Dermis microvascular lymphatic vessel endothelial cell (primary cell): ENCODE data around the gene SPSB2. TPM values are rescaled to one million over a fixed set of nuclear protein-coding genes. Genes with fewer than 3 reads are reported as not detected.

Source experiments
- DNase-seq, 2 donors: peaks; one replicate each; pipeline versions ENCODE4 v3.0.0 to v3.0.0-alpha.2; 2010; ENCODE audit warnings: low read depth in 2 of 2
- total RNA-seq: library from RNA; depleted of rRNA; stranded (reverse); fragments of >200 nt; gene quantifications from 2 replicates; pipeline ENCODE4 v1.2.1, GENCODE V29; 2014

SPSB2 gene
- total RNA-seq, 1 donor from 2014 or later, result 3.3 TPM

GRCh38 chr12:6851921-6852650 is 21.0 kb downstream of the SPSB2 start, which contains the start of gene USP5:
USP5 (plus strand) TSS chr12:6852150; CDS start chr12:6852180, 30 bp downstream.
- DNase-seq, result peak; percentile 99 to 100

GRCh38 chr12:6851153-6851920 is 21.8 kb downstream of the SPSB2 start, which contains the start of gene CDCA3:
CDCA3 (minus strand) TSS chr12:6851286; CDS start chr12:6850952, 334 bp downstream.
- peak; percentile 98 to 99 for DNase-seq

GRCh38 chr12:6850796-6851152 is 22.3 kb downstream of the SPSB2 start:
- no peak for DNase-seq

- DNase-seq, result no peak
These were observed 23.0 kb downstream of the SPSB2 start for GRCh38 chr12:6849976-6850560.

GRCh38 chr12:6849427-6849826 is 23.7 kb downstream of the SPSB2 start:
- no peak for DNase-seq

GRCh38 chr12:6847676-6848075 is 25.4 kb downstream of the SPSB2 start:
- DNase-seq, result no peak

- no peak for DNase-seq
These were observed 26.7 kb downstream of the SPSB2 start for GRCh38 chr12:6846316-6846869.

GRCh38 chr12:6845395-6845794 is 27.7 kb downstream of the SPSB2 start:
- DNase-seq, result no peak

- peak in 1 of 2 donors; percentile 16 for DNase-seq
These were observed 29.8 kb downstream of the SPSB2 start for GRCh38 chr12:6843118-6843902.

GRCh38 chr12:6842075-6842474 is 31.0 kb downstream of the SPSB2 start:
- no peak for DNase-seq

- DNase-seq, result no peak
These were observed 32.2 kb downstream of the SPSB2 start, which contains the start of gene GNB3 for GRCh38 chr12:6840761-6841515. GNB3 (plus strand) TSS chr12:6840925; CDS start chr12:6841288, 363 bp downstream.

GRCh38 chr12:6840330-6840729 is 32.8 kb downstream of the SPSB2 start:
- DNase-seq, result no peak

GRCh38 chr12:6839482-6840201 is 33.5 kb downstream of the SPSB2 start:
- DNase-seq, result no peak

- DNase-seq, result no peak
These were observed 34.2 kb downstream of the SPSB2 start for GRCh38 chr12:6838854-6839253.

- DNase-seq, result no peak
These were observed 35.6 kb downstream of the SPSB2 start for GRCh38 chr12:6837370-6838060.

GRCh38 chr12:6836851-6837250 is 36.3 kb downstream of the SPSB2 start:
- no peak for DNase-seq

- no peak for DNase-seq
These were observed 38.2 kb downstream of the SPSB2 start for GRCh38 chr12:6834873-6835272.

- DNase-seq, result no peak
These were observed 38.8 kb downstream of the SPSB2 start for GRCh38 chr12:6834254-6834653.
